ENCODE data around the gene MGAM2.

MGAM2 gene

GRCh38 chr7:142176901-142177300, 65.4 kb downstream of the MGAM2 start:
- DNase-seq (ENCODE audit: low read depth in 3 of 3) = no peak

- DNase-seq (ENCODE audit: low read depth in 3 of 3) = no peak
These were observed 66.4 kb downstream of the MGAM2 start for GRCh38 chr7:142177869-142178268.

GRCh38 chr7:142180426-142180825, 68.9 kb downstream of the MGAM2 start:
- DNase-seq (ENCODE audit: low read depth in 3 of 3) = no peak

- no peak for DNase-seq (ENCODE audit: low read depth in 3 of 3)
These were observed 69.7 kb downstream of the MGAM2 start for GRCh38 chr7:142181211-142181610.

- DNase-seq (ENCODE audit: low read depth in 3 of 3) = no peak
These were observed 70.4 kb downstream of the MGAM2 start for GRCh38 chr7:142181966-142182365.

GRCh38 chr7:142185069-142185468, 73.6 kb downstream of the MGAM2 start:
- no peak for DNase-seq (ENCODE audit: low read depth in 3 of 3)

GRCh38 chr7:142185801-142186200, 74.3 kb downstream of the MGAM2 start:
- DNase-seq (ENCODE audit: low read depth in 3 of 3) = no peak

GRCh38 chr7:142188154-142188553, 76.6 kb downstream of the MGAM2 start:
- DNase-seq (ENCODE audit: low read depth in 3 of 3) = no peak

- no peak for DNase-seq (ENCODE audit: low read depth in 3 of 3)
These were observed 77.3 kb downstream of the MGAM2 start for GRCh38 chr7:142188846-142189245.

GRCh38 chr7:142194201-142194600, 82.7 kb downstream of the MGAM2 start:
- DNase-seq (ENCODE audit: low read depth in 3 of 3) = no peak

GRCh38 chr7:142196066-142196840, 84.7 kb downstream of the MGAM2 start:
- no peak for DNase-seq (ENCODE audit: low read depth in 3 of 3)

GRCh38 chr7:142200206-142200605, 88.7 kb downstream of the MGAM2 start:
- DNase-seq (ENCODE audit: low read depth in 3 of 3) = no peak

GRCh38 chr7:142228537-142229104, 117.1 kb downstream of the MGAM2 start:
- DNase-seq (ENCODE audit: low read depth in 3 of 3) = no peak

GRCh38 chr7:142231716-142232115, 120.2 kb downstream of the MGAM2 start:
- DNase-seq (ENCODE audit: low read depth in 3 of 3) = no peak

GRCh38 chr7:142240546-142240945, 129.0 kb downstream of the MGAM2 start:
- DNase-seq (ENCODE audit: low read depth in 3 of 3) = no peak

GRCh38 chr7:142243823-142244222, 132.3 kb downstream of the MGAM2 start:
- DNase-seq (ENCODE audit: low read depth in 3 of 3) = no peak

GRCh38 chr7:142248166-142249160, 136.9 kb downstream of the MGAM2 start:
- DNase-seq (ENCODE audit: low read depth in 3 of 3) = no peak

- DNase-seq (ENCODE audit: low read depth in 3 of 3) = no peak
These were observed 138.4 kb downstream of the MGAM2 start for GRCh38 chr7:142249918-142250317.

- no peak for DNase-seq (ENCODE audit: low read depth in 3 of 3)
These were observed 139.2 kb downstream of the MGAM2 start for GRCh38 chr7:142250705-142251104.

- DNase-seq (ENCODE audit: low read depth in 3 of 3) = no peak
These were observed 146.4 kb downstream of the MGAM2 start, which contains the start of gene PRSS58 for GRCh38 chr7:142257958-142258357. Gene PRSS58 (minus strand): TSS chr7:142258058. CDS start chr7:142257707, 351 bp downstream.

GRCh38 chr7:142263598-142264380, 152.3 kb downstream of the MGAM2 start:
- DNase-seq (ENCODE audit: low read depth in 3 of 3) = no peak

Data from stimulated activated CD4-positive, alpha-beta T cell treated with anti-CD3 and anti-CD28 coated beads, TNF-alpha, amount 100 ng/mL, for 24 hours (primary cell).